ENCODE data around the gene SLU7.

- TF ChIP-seq POLR2A (IDR thresholded peaks at IDR 0.05) (no peak), POLR2AphosphoS5 (IDR thresholded peaks at IDR 0.05) (no peak)
These were observed 33.4 kb downstream of the SLU7 start for GRCh38 chr5:160385496-160385895.
